ENCODE data around the gene CNTNAP5. TPM values are rescaled to one million over a fixed set of nuclear protein-coding genes. Genes with fewer than 3 reads are reported as not detected.

The CNTNAP5 gene
- total RNA-seq, 1 donor from 2014 or later, result 5.0 TPM

DNA sequence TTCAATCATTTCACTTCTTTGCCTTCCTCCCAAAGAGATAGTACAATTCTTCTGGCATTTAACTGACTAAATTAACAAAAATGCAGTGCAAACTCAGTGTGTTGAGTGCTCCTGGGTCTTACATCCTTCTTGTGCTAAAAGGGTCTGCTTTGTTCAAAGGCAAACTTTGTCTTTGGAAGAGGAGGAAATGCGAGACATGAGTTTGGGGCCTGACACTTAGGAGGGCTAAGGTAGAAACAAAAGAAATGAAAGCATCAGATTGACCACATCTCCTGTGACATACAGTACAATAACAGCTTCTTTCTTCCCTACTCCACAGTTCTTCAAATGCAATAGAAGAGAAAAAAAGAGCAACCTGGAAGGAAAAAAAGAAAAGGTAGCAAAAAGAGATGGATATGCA, 161.7 kb downstream of the CNTNAP5 start:
- no peak for TF ChIP-seq CTCF (conservative IDR thresholded peaks at IDR 0.05)
- Mint-ChIP-seq H3K4me3 (no peak overlapping the region), H3K27me3 (no peaks in the 10 kb centered on the region), H3K27ac (no peak overlapping the region), H3K9me3 (no peaks in the 10 kb centered on the region), H3K4me1 (ENCODE audit: unreplicated experiment) (no peaks in the 10 kb centered on the region), H3K36me3 (no peaks in the 10 kb centered on the region)
- no peak for DNase-seq (ENCODE audit: extremely low spot score, unreplicated experiment)

- no peak overlapping the region for H3K27ac Mint-ChIP-seq
- H3K27me3 Mint-ChIP-seq, result no peaks in the 10 kb centered on the region
- H3K36me3 Mint-ChIP-seq, result no peaks in the 10 kb centered on the region
- no peak for TF ChIP-seq CTCF (conservative IDR thresholded peaks at IDR 0.05)
- no peak for DNase-seq (ENCODE audit: extremely low spot score, unreplicated experiment)
- H3K9me3 Mint-ChIP-seq, result no peaks in the 10 kb centered on the region
- no peaks in the 10 kb centered on the region for H3K4me1 Mint-ChIP-seq (ENCODE audit: unreplicated experiment)
- H3K4me3 Mint-ChIP-seq, result no peak overlapping the region
These were observed 162.9 kb downstream of the CNTNAP5 start for GRCh38 chr2:124187948-124188347.

- no peak for TF ChIP-seq CTCF (conservative IDR thresholded peaks at IDR 0.05)
- H3K27me3 Mint-ChIP-seq, result no peaks in the 10 kb centered on the region
- no peaks in the 10 kb centered on the region for H3K4me1 Mint-ChIP-seq (ENCODE audit: unreplicated experiment)
These were observed 168.6 kb downstream of the CNTNAP5 start for GRCh38 chr2:124193706-124194105.

DNA sequence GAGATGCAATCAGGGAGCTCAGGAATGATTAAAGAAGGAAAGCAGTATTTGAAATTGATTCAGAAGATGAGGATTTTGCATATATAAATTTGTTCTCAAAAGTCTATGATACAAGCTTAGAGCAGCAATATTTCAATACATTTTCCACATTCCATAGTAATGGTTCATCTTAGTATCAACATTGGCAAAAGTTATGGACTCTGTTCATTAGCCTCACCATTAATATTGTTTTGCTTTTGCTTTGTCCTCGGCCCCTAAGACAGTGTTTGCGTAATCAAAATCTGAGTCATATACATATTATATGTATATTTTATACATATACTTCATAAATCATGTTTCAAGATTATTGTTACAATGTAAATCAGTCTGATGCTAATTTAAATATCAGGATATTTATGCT, 176.6 kb downstream of the CNTNAP5 start:
- Mint-ChIP-seq H3K36me3 (no peaks in the 10 kb centered on the region), H3K27ac (no peak overlapping the region), H3K9me3 (no peaks in the 10 kb centered on the region), H3K4me3 (no peak overlapping the region), H3K27me3 (no peaks in the 10 kb centered on the region), H3K4me1 (ENCODE audit: unreplicated experiment) (no peaks in the 10 kb centered on the region)
- DNase-seq (ENCODE audit: extremely low spot score, unreplicated experiment), result no peak
- no peak for TF ChIP-seq CTCF (conservative IDR thresholded peaks at IDR 0.05)

More at GRCh38 chr2:124193706-124194105, 168.6 kb downstream of the CNTNAP5 start:
- no peak overlapping the region for H3K4me3 Mint-ChIP-seq
- DNase-seq (ENCODE audit: extremely low spot score, unreplicated experiment), result no peak
- no peaks in the 10 kb centered on the region for H3K36me3 Mint-ChIP-seq
- H3K9me3 Mint-ChIP-seq, result no peaks in the 10 kb centered on the region
- no peak overlapping the region for H3K27ac Mint-ChIP-seq

- Mint-ChIP-seq H3K27me3 (no peaks in the 10 kb centered on the region), H3K9me3 (no peaks in the 10 kb centered on the region), H3K4me1 (ENCODE audit: unreplicated experiment) (no peaks in the 10 kb centered on the region), H3K36me3 (no peaks in the 10 kb centered on the region), H3K4me3 (no peak overlapping the region), H3K27ac (no peak overlapping the region)
- DNase-seq (ENCODE audit: extremely low spot score, unreplicated experiment), result no peak
- no peak for TF ChIP-seq CTCF (conservative IDR thresholded peaks at IDR 0.05)
These were observed 184.4 kb downstream of the CNTNAP5 start for GRCh38 chr2:124209441-124209840.

- H3K4me3 Mint-ChIP-seq, result no peak overlapping the region
- H3K27ac Mint-ChIP-seq, result no peak overlapping the region
- no peaks in the 10 kb centered on the region for H3K27me3 Mint-ChIP-seq
- H3K36me3 Mint-ChIP-seq, result no peaks in the 10 kb centered on the region
- H3K4me1 Mint-ChIP-seq (ENCODE audit: unreplicated experiment), result no peaks in the 10 kb centered on the region
- no peaks in the 10 kb centered on the region for H3K9me3 Mint-ChIP-seq
- TF ChIP-seq CTCF (conservative IDR thresholded peaks at IDR 0.05), result no peak
- no peak for DNase-seq (ENCODE audit: extremely low spot score, unreplicated experiment)
These were observed 186.4 kb downstream of the CNTNAP5 start for GRCh38 chr2:124211461-124211860.

Data from type B pancreatic cell (in vitro differentiated cells).